ENCODE data around the gene RHOB. TPM values are rescaled to one million over a fixed set of nuclear protein-coding genes. Genes with fewer than 3 reads are reported as not detected.
"Not testable (repeated sequence)": the region's sequence is repeated elsewhere in the genome, so short reads cannot be mapped to it uniquely, and the experiment has no call there.

RHOB gene
- total RNA-seq, 1 donor: 161 TPM

DNA sequence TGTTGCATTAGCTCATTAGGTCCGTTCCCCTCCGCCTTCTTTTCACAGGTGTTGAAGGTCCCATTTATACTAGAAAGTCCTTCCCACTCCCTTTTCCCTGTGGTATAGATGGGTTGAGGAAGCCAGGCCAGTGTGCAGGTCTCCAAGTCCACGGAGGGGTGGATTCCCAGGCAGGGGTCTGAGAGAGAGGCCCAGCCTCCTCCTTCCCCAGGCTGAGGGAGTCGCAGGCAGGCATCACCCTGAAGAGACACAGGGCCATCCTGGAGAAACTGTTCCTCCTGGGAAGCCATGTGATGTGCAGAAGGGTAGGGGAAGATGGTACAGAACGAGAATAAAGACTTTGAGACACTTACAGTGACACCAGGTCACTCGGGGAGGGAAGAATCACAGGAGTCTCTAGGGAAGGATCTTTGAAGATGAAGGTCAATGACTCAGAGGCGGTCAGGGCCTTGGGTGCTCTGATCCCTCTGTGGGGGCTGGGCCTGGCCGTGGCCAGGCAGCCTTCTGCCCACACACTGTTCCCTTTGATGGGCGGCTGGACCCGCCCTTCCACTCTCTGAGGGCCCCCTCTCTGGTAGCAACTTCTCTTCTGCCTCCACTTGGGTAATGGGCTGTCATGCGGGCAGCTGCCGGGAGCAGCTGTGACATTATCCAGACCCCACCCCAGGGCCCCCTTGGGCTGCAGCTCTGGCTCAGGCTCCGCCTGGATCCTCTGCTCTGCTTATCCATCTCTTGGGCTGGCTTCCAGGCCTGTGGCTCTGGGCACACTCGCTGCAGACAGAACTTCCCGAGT is 45.1 kb downstream of the RHOB start:
- Histone ChIP-seq H3K27ac (ENCODE audit: low read depth, low read length) (no peak overlapping the region), H3K4me3 (ENCODE audit: insufficient read depth, low read length) (no peak overlapping the region), H3K27me3 (ENCODE audit: insufficient read depth, low read length) (peaks cover 3% of the 10 kb centered on the region), H3K9me3 (ENCODE audit: low read depth, low read length) (no peaks in the 10 kb centered on the region), H2AFZ (ENCODE audit: low read length) (no peak overlapping the region), H4K20me1 (ENCODE audit: insufficient read depth, low read length) (no peaks in the 10 kb centered on the region), H3K4me1 (ENCODE audit: insufficient read depth, low read length) (peaks cover 22% of the 10 kb centered on the region), H3K79me2 (ENCODE audit: insufficient read depth, low read length) (no peaks in the 10 kb centered on the region), H3K36me3 (ENCODE audit: insufficient read depth, low read length) (no peaks in the 10 kb centered on the region), H3K4me2 (ENCODE audit: insufficient read depth, low read length) (no peak overlapping the region)
- DNase-seq (ENCODE audit: insufficient read length, low spot score, missing footprints): no peak
- TF ChIP-seq, protein P1, sequence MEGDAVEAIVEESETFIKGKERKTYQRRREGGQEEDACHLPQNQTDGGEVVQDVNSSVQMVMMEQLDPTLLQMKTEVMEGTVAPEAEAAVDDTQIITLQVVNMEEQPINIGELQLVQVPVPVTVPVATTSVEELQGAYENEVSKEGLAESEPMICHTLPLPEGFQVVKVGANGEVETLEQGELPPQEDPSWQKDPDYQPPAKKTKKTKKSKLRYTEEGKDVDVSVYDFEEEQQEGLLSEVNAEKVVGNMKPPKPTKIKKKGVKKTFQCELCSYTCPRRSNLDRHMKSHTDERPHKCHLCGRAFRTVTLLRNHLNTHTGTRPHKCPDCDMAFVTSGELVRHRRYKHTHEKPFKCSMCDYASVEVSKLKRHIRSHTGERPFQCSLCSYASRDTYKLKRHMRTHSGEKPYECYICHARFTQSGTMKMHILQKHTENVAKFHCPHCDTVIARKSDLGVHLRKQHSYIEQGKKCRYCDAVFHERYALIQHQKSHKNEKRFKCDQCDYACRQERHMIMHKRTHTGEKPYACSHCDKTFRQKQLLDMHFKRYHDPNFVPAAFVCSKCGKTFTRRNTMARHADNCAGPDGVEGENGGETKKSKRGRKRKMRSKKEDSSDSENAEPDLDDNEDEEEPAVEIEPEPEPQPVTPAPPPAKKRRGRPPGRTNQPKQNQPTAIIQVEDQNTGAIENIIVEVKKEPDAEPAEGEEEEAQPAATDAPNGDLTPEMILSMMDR (IDR thresholded peaks at IDR 0.05; ENCODE audit: extremely low read depth, low read depth, low read length): no peak

DNA sequence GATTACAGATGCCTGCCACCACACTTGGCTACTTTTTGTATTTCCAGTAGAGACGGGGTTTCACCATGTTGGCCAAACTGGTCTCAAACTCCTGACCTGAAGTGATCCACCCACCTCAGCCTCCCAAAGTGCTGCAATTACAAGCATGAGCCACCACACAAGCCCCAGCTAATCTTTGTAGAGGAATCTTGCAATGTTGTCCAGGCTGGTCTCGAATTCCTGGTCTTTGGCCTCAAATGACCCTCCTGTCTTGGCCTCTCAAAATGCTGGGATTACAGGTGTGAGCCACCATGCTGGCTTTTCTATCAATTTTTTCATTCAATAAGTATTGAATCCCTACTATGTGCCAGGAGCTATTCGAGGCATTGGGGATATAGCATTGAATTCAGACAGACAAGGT is 46.2 kb downstream of the RHOB start:
- not testable (repeated sequence) for H3K36me3 ChIP-seq (ENCODE audit: insufficient read depth, low read length); H3K79me2 ChIP-seq (ENCODE audit: insufficient read depth, low read length); H3K27ac ChIP-seq (ENCODE audit: low read depth, low read length); H3K4me2 ChIP-seq (ENCODE audit: insufficient read depth, low read length); H3K4me3 ChIP-seq (ENCODE audit: insufficient read depth, low read length); H4K20me1 ChIP-seq (ENCODE audit: insufficient read depth, low read length); DNase-seq (ENCODE audit: insufficient read length, low spot score, missing footprints); H2AFZ ChIP-seq (ENCODE audit: low read length); H3K27me3 ChIP-seq (ENCODE audit: insufficient read depth, low read length); H3K9me3 ChIP-seq (ENCODE audit: low read depth, low read length)
- peaks cover 22% of the 10 kb centered on the region for H3K4me1 ChIP-seq (ENCODE audit: insufficient read depth, low read length)

DNA sequence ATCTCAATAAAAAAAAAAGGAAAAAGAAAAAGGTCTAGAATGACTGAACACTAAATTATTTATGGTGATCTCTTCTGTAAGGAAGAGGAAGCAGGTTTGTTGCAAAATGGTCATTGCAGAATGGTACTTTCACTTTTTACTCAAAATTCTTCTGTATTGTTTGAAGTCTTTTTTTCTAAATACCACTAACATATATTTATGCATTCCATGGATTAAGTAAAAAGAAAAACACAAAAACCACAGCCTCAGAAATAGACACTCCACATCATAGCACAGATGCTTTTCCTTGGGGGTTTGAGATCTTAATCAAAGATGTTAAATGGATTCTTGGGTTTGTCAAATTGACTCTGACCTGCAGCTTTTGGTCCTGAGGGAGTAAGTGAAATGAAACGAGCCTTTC is 47.4 kb downstream of the RHOB start:
- no peak overlapping the region for H3K4me3 ChIP-seq (ENCODE audit: insufficient read depth, low read length)
- TF ChIP-seq, protein P1 (IDR thresholded peaks at IDR 0.05; ENCODE audit: extremely low read depth, low read depth, low read length): no peak
- peaks cover 3% of the 10 kb centered on the region for H3K27me3 ChIP-seq (ENCODE audit: insufficient read depth, low read length)
- peak overlapping the region; percentile 31 for H2AFZ ChIP-seq (ENCODE audit: low read length)
- no peaks in the 10 kb centered on the region for H3K9me3 ChIP-seq (ENCODE audit: low read depth, low read length)
- H3K4me1 ChIP-seq (ENCODE audit: insufficient read depth, low read length): peaks cover 22% of the 10 kb centered on the region
- H3K36me3 ChIP-seq (ENCODE audit: insufficient read depth, low read length): no peaks in the 10 kb centered on the region
- H3K27ac ChIP-seq (ENCODE audit: low read depth, low read length): peak overlapping the region; percentile 37
- peak overlapping the region; percentile 29 for H3K4me2 ChIP-seq (ENCODE audit: insufficient read depth, low read length)
- DNase-seq (ENCODE audit: insufficient read length, low spot score, missing footprints): no peak
- no peaks in the 10 kb centered on the region for H3K79me2 ChIP-seq (ENCODE audit: insufficient read depth, low read length)
- H4K20me1 ChIP-seq (ENCODE audit: insufficient read depth, low read length): no peaks in the 10 kb centered on the region

DNA sequence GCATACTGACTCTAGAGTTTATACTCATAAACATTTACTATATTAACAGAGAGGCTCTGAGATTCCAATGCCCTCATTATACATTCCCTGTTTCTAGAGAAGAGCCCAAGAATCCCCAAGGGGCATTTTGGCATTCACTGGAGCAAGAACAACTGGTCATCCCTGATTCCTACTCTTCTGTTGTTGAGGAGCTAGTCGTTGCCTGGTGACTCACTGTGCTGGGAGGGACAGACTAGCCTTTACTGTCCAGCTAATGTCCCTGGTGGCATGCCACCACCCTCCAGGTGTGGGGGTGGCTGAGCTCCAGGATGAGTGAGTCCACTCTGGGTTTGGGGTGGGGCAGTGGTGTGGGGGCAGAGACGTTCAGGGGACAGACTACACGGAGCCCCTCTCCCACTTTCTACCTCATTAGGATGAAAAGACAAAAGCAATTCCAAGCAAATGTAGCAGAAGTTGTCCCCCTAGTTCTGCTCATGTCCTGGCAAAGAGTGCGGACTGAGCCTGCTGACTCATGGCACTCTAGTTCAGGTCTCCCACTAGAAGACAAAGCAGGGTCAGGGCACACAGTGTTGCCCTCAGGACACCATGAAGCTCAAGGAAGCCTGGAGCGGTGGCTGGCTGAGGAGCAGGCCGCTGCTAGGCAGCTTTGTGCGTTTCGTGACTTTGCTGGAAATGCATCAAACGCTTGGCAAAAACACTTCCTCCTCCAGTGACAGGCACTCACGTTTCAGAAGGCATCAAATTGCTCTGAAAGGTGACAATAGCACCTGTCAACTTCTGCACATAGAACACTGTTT is 49.4 kb downstream of the RHOB start:
- TF ChIP-seq, protein P1 (IDR thresholded peaks at IDR 0.05; ENCODE audit: extremely low read depth, low read depth, low read length): no peak
- no peak overlapping the region for H2AFZ ChIP-seq (ENCODE audit: low read length)
- no peak overlapping the region for H3K4me3 ChIP-seq (ENCODE audit: insufficient read depth, low read length)
- H3K9me3 ChIP-seq (ENCODE audit: low read depth, low read length): no peaks in the 10 kb centered on the region
- H3K27ac ChIP-seq (ENCODE audit: low read depth, low read length): peak overlapping the region; percentile 41
- H3K4me2 ChIP-seq (ENCODE audit: insufficient read depth, low read length): peak overlapping the region; percentile 8
- no peaks in the 10 kb centered on the region for H4K20me1 ChIP-seq (ENCODE audit: insufficient read depth, low read length)
- H3K27me3 ChIP-seq (ENCODE audit: insufficient read depth, low read length): no peaks in the 10 kb centered on the region
- DNase-seq (ENCODE audit: insufficient read length, low spot score, missing footprints): peak; percentile 94
- peaks cover 30% of the 10 kb centered on the region for H3K4me1 ChIP-seq (ENCODE audit: insufficient read depth, low read length)
- H3K36me3 ChIP-seq (ENCODE audit: insufficient read depth, low read length): no peaks in the 10 kb centered on the region
- H3K79me2 ChIP-seq (ENCODE audit: insufficient read depth, low read length): no peaks in the 10 kb centered on the region
